Liver (tissue), 9 donors: Measurements from ENCODE around the gene STN1. TPM values are rescaled to one million over a fixed set of nuclear protein-coding genes. Genes with fewer than 3 reads are reported as not detected.

ENCODE experiments used
- DNase-seq: peaks from one replicate; pipeline ENCODE4 v3.0.0-alpha.2; 2017; ENCODE audit warnings: low spot score
- H3K27ac ChIP-seq, 2 donors: one replicate each; pipeline ENCODE4 v1.7.0; 2013; ENCODE audit warnings: inconsistent platforms in 2 of 2, low read length in 2 of 2, control low read depth in 1 of 2, low read depth in 1 of 2, mild to moderate bottlenecking in 1 of 2
- H3K27me3 ChIP-seq, 4 donors: one replicate each; pipeline versions ENCODE4 v1.6.1 to v1.7.0; 2013; ENCODE audit warnings: low read length in 3 of 4, inconsistent platforms in 1 of 4, mild to moderate bottlenecking in 1 of 4, moderate library complexity in 1 of 4; ENCODE audit not compliant: control insufficient read depth in 4 of 4, insufficient read depth in 4 of 4
- H3K36me3 ChIP-seq, 4 donors: one replicate each; pipeline versions ENCODE4 v1.6.1 to v1.7.0; 2013; ENCODE audit warnings: low read length in 3 of 4, mild to moderate bottlenecking in 3 of 4, low read depth in 1 of 4, moderate library complexity in 1 of 4; ENCODE audit not compliant: control insufficient read depth in 4 of 4, insufficient read depth in 3 of 4
- H3K4me1 ChIP-seq, 4 donors: one replicate each; pipeline versions ENCODE4 v1.6.1 to v1.7.0; 2013; ENCODE audit warnings: low read length in 3 of 4, mild to moderate bottlenecking in 3 of 4, moderate library complexity in 1 of 4; ENCODE audit not compliant: control insufficient read depth in 4 of 4, insufficient read depth in 4 of 4
- H3K4me3 ChIP-seq, 3 donors: one replicate each; pipeline versions ENCODE4 v1.6.1 to v1.7.0; 2013; ENCODE audit warnings: low read length in 3 of 3, control low read depth in 1 of 3, low read depth in 1 of 3, mild to moderate bottlenecking in 1 of 3
- H3K9ac ChIP-seq, 2 donors: one replicate each; pipeline ENCODE4 v1.7.0; 2013; ENCODE audit warnings: low read length in 2 of 2, mild to moderate bottlenecking in 2 of 2, moderate library complexity in 2 of 2, control low read depth in 1 of 2, low read depth in 1 of 2
- H3K9me3 ChIP-seq, 4 donors: one replicate each; pipeline versions ENCODE4 v1.6.1 to v1.7.0; 2013; ENCODE audit warnings: low read length in 3 of 4; ENCODE audit not compliant: control insufficient read depth in 4 of 4
- EGR1 ChIP-seq, 2 donors: IDR thresholded peaks; 2 replicates each; pipeline ENCODE4 v1.6.1; 2016 to 2018; ENCODE audit warnings: antibody characterized with exemption in 2 of 2, low read depth in 2 of 2
- FOXA1 ChIP-seq: IDR thresholded peaks from 2 replicates; pipeline ENCODE4 v1.6.1; 2016; ENCODE audit warnings: antibody characterized with exemption
- FOXA2 ChIP-seq: IDR thresholded peaks from 2 replicates; pipeline ENCODE4 v1.6.1; 2016; ENCODE audit warnings: antibody characterized with exemption
- GABPA ChIP-seq, 2 donors: IDR thresholded peaks in 1 of 2; conservative IDR thresholded peaks in 1 of 2; 2 replicates each; pipeline ENCODE4 v1.6.1; 2016; ENCODE audit warnings: antibody characterized with exemption in 2 of 2, mild to moderate bottlenecking in 1 of 2, moderate library complexity in 1 of 2
- HNF4A ChIP-seq, 2 donors: conservative IDR thresholded peaks; 2 replicates each; pipeline ENCODE4 v1.6.1; 2016; ENCODE audit warnings: antibody characterized with exemption in 2 of 2, mild to moderate bottlenecking in 2 of 2
- HNF4G ChIP-seq: IDR thresholded peaks from 2 replicates; pipeline ENCODE4 v1.6.1; 2016; ENCODE audit warnings: antibody characterized with exemption
- JUND ChIP-seq, 2 donors: IDR thresholded peaks; 2 replicates each; pipeline ENCODE4 v1.6.1; 2016; ENCODE audit warnings: antibody characterized with exemption in 2 of 2
- NR2F2 ChIP-seq: IDR thresholded peaks from 2 replicates; pipeline ENCODE4 v1.6.1; 2016; ENCODE audit warnings: antibody characterized with exemption
- RAD21 ChIP-seq, 2 donors: IDR thresholded peaks; 2 replicates each; pipeline ENCODE4 v1.6.1; 2016; ENCODE audit warnings: antibody characterized with exemption in 2 of 2, mild to moderate bottlenecking in 2 of 2
- RXRA ChIP-seq, 2 donors: IDR thresholded peaks; 2 replicates each; pipeline ENCODE4 v1.6.1; 2017 to 2018; ENCODE audit warnings: antibody characterized with exemption in 2 of 2, mild to moderate bottlenecking in 1 of 2
- SP1 ChIP-seq: IDR thresholded peaks from 2 replicates; pipeline ENCODE4 v1.6.1; 2018; ENCODE audit warnings: antibody characterized with exemption, mild to moderate bottlenecking
- TAF1 ChIP-seq: conservative IDR thresholded peaks from 2 replicates; pipeline ENCODE4 v1.6.1; 2016; ENCODE audit warnings: antibody characterized with exemption, mild to moderate bottlenecking
- YY1 ChIP-seq: IDR thresholded peaks from 2 replicates; pipeline ENCODE4 v1.6.1; 2016; ENCODE audit warnings: antibody characterized with exemption, mild to moderate bottlenecking
- WGBS: extraction: QIAGEN DNeasy Blood & Tissue Kit; methylation state at CpG from one replicate; pipeline ENCODE4 v1.1.7; 2013; 5-methylcytosine and 5-hydroxymethylcytosine counted together
- polyA plus RNA-seq, 2 donors: library from polyadenylated mRNA; stranded (reverse) in 1 of 2; unstranded in 1 of 2; fragments of 200-250 nt in 1 of 2; fragments of >200 nt in 1 of 2; fragmentation: Nextera tagmentation in 1 of 2; extraction: Ambion mirVana in 1 of 2; gene quantifications; one replicate each; pipeline versions ENCODE4 v1.2.1 to v1.2.3, GENCODE V29; 2013 to 2015
- total RNA-seq, 2 donors: library from RNA; depleted of rRNA; stranded (reverse); fragments of >200 nt; gene quantifications; one replicate each; pipeline ENCODE4 v1.2.3, GENCODE V29; 2014
- TF ChIP-seq, protein P1 (sequence below): IDR thresholded peaks from 2 replicates; pipeline ENCODE4 v1.6.1; 2016; ENCODE audit warnings: antibody characterized with exemption, mild to moderate bottlenecking
- TF ChIP-seq, protein P2 (sequence below): fragments of 150-350 bp; IDR thresholded peaks from 2 replicates; pipeline ENCODE4 v1.5.1; 2017; ENCODE audit warnings: improper control_type of control experiment, low read depth, low read length; ENCODE audit not compliant: missing input control
- TF ChIP-seq, protein P3 (sequence below): IDR thresholded peaks from 2 replicates; pipeline ENCODE4 v1.6.1; 2016; ENCODE audit warnings: antibody characterized with exemption
- TF ChIP-seq, protein P4 (sequence below): IDR thresholded peaks from 2 replicates; pipeline ENCODE4 v1.6.1; 2016; ENCODE audit warnings: antibody characterized with exemption
- TF ChIP-seq, protein P5 (sequence below): IDR thresholded peaks from 2 replicates; pipeline ENCODE4 v1.6.1; 2016; ENCODE audit warnings: antibody characterized with exemption
- donor health status: healthy.
- donor health status: healthy.
- donor health status: healthy.
- donor health status: healthy.
- donor health status: healthy.

STN1 gene, protein sequence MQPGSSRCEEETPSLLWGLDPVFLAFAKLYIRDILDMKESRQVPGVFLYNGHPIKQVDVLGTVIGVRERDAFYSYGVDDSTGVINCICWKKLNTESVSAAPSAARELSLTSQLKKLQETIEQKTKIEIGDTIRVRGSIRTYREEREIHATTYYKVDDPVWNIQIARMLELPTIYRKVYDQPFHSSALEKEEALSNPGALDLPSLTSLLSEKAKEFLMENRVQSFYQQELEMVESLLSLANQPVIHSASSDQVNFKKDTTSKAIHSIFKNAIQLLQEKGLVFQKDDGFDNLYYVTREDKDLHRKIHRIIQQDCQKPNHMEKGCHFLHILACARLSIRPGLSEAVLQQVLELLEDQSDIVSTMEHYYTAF
- total RNA-seq (10 to 100 TPM in 1 of 2 donors, 1 to 10 TPM in 1; 9.0 to 12.9 TPM), polyA plus RNA-seq (1 to 10 TPM; 6.9 to 7.0 TPM)

DNA sequence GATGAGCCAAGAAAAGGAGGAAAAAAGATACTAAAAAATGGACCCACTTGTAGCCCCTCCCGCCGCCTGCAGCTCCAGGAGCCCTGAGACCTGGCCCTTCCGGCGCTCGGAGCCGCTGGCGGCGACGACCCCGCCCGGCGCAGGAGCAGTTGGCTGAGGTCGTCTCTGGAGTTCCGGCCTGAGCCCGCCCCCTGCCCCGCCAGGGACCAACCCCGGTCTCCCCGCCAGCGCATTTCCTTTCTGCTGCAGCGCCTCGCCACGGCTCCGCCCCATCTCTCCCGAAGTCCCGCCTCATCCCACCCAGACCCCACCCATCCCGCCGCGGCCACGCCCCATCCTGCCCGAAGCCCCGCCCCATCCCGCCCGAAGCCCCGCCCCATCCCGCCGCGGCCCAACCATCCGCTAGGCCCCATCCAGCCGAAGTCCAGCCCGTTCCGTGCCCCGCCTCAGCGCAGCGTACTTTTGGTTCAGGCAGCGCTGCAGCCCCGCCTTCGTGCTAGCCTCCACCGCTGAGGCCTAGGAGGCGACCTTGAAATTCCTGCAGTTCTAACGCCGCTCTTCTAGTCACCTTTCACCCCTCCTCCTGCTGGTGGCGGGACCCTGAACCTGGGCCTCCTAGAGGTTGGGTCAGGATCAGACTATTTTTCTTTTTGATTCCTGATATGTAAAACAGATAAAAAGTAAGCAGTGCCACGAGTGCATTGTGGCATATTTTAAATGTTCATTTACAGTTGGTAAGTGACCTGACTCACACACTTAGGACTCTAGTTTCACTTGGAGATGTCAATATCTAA, at the start of gene STN1:
Gene STN1, minus strand, starts transcription at position 132 of the 794 bp plus-strand sequence. CDS start 590 bp downstream, outside the sequence.
- no peaks in the 10 kb centered on the region for H3K27me3 ChIP-seq
- peak; percentile 39 to 71 for TF ChIP-seq RXRA (IDR thresholded peaks at IDR 0.05)
- peak; percentile 88 for TF ChIP-seq NR2F2
- peak; percentile 64 for TF ChIP-seq HNF4G
- TF ChIP-seq FOXA2, result no peak
- TF ChIP-seq, protein P1, sequence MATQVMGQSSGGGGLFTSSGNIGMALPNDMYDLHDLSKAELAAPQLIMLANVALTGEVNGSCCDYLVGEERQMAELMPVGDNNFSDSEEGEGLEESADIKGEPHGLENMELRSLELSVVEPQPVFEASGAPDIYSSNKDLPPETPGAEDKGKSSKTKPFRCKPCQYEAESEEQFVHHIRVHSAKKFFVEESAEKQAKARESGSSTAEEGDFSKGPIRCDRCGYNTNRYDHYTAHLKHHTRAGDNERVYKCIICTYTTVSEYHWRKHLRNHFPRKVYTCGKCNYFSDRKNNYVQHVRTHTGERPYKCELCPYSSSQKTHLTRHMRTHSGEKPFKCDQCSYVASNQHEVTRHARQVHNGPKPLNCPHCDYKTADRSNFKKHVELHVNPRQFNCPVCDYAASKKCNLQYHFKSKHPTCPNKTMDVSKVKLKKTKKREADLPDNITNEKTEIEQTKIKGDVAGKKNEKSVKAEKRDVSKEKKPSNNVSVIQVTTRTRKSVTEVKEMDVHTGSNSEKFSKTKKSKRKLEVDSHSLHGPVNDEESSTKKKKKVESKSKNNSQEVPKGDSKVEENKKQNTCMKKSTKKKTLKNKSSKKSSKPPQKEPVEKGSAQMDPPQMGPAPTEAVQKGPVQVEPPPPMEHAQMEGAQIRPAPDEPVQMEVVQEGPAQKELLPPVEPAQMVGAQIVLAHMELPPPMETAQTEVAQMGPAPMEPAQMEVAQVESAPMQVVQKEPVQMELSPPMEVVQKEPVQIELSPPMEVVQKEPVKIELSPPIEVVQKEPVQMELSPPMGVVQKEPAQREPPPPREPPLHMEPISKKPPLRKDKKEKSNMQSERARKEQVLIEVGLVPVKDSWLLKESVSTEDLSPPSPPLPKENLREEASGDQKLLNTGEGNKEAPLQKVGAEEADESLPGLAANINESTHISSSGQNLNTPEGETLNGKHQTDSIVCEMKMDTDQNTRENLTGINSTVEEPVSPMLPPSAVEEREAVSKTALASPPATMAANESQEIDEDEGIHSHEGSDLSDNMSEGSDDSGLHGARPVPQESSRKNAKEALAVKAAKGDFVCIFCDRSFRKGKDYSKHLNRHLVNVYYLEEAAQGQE, result peak; percentile 77
- TF ChIP-seq, protein P2, sequence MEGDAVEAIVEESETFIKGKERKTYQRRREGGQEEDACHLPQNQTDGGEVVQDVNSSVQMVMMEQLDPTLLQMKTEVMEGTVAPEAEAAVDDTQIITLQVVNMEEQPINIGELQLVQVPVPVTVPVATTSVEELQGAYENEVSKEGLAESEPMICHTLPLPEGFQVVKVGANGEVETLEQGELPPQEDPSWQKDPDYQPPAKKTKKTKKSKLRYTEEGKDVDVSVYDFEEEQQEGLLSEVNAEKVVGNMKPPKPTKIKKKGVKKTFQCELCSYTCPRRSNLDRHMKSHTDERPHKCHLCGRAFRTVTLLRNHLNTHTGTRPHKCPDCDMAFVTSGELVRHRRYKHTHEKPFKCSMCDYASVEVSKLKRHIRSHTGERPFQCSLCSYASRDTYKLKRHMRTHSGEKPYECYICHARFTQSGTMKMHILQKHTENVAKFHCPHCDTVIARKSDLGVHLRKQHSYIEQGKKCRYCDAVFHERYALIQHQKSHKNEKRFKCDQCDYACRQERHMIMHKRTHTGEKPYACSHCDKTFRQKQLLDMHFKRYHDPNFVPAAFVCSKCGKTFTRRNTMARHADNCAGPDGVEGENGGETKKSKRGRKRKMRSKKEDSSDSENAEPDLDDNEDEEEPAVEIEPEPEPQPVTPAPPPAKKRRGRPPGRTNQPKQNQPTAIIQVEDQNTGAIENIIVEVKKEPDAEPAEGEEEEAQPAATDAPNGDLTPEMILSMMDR, result peak; percentile 28
- no peak for TF ChIP-seq JUND (IDR thresholded peaks at IDR 0.05)
- peak; percentile 49 to 83 for TF ChIP-seq GABPA (IDR thresholded peaks at IDR 0.05 in 1 of 2, conservative IDR thresholded peaks at IDR 0.05 in 1 of 2)
- TF ChIP-seq, protein P3, sequence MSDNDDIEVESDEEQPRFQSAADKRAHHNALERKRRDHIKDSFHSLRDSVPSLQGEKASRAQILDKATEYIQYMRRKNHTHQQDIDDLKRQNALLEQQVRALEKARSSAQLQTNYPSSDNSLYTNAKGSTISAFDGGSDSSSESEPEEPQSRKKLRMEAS, result no peak
- peak; percentile 17 to 43 for TF ChIP-seq RAD21 (IDR thresholded peaks at IDR 0.05)
- TF ChIP-seq HNF4A (conservative IDR thresholded peaks at IDR 0.05), result peak; percentile 72 to 76
- TF ChIP-seq, protein P4, sequence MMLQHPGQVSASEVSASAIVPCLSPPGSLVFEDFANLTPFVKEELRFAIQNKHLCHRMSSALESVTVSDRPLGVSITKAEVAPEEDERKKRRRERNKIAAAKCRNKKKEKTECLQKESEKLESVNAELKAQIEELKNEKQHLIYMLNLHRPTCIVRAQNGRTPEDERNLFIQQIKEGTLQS, result no peak
- TF ChIP-seq FOXA1, result no peak
- peak; percentile 26 for TF ChIP-seq YY1
- TF ChIP-seq, protein P5, sequence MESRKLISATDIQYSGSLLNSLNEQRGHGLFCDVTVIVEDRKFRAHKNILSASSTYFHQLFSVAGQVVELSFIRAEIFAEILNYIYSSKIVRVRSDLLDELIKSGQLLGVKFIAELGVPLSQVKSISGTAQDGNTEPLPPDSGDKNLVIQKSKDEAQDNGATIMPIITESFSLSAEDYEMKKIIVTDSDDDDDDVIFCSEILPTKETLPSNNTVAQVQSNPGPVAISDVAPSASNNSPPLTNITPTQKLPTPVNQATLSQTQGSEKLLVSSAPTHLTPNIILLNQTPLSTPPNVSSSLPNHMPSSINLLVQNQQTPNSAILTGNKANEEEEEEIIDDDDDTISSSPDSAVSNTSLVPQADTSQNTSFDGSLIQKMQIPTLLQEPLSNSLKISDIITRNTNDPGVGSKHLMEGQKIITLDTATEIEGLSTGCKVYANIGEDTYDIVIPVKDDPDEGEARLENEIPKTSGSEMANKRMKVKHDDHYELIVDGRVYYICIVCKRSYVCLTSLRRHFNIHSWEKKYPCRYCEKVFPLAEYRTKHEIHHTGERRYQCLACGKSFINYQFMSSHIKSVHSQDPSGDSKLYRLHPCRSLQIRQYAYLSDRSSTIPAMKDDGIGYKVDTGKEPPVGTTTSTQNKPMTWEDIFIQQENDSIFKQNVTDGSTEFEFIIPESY, result no peak
- peak; percentile 96 for TF ChIP-seq SP1
- no peak for TF ChIP-seq EGR1 (IDR thresholded peaks at IDR 0.05; ENCODE audit: low read depth in 2 of 2)
- TF ChIP-seq TAF1, result peak; percentile 58
- under 1% methylated on average over 53 of the region's 53 CpGs for WGBS
- peak within 1 kb of the TSS; percentile 58 to 96 (median 95) for H3K4me3 ChIP-seq
- H3K27ac ChIP-seq, result peak within 1 kb of the TSS; percentile 96
- peak within 1 kb of the TSS; percentile 85 to 93 for H3K9ac ChIP-seq
- no peaks in the 10 kb centered on the region for H3K9me3 ChIP-seq
- no peaks in the 10 kb centered on the region for H3K36me3 ChIP-seq
- H3K4me1 ChIP-seq, result peaks cover 3 to 26% (median 13%) of the 10 kb centered on the region in 4 donors
- DNase-seq, result peak; percentile 97
